ENCODE results near the gene TENM3.
A peak's percentile ranks its signal among the peaks of the same experiment; 100 is the strongest.

The TENM3 gene

GRCh38 chr4:182564724-182565369 is 321.6 kb downstream of the TENM3 start:
- no peak for DNase-seq (ENCODE audit: low spot score)

DNA sequence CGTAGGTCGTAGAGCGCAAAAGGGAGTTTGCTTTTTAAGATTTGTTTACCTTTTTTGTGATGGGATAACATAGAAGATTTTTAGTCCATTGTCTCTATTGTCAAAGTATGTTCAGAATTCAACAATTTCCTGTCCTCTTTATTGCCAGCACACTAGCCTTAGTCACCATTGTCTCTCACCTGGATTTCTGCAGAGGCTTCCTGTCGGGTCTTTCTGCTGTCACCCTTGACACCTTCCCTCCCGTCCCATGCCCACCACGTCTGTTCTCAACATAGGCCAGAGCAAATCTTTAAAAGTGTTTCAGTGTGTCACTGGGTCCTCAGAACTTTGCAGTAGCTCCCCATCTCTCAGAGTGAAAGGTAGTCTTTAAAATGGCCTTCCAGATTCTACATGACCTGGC is 323.9 kb downstream of the TENM3 start:
- no peak for DNase-seq (ENCODE audit: low spot score)

DNA sequence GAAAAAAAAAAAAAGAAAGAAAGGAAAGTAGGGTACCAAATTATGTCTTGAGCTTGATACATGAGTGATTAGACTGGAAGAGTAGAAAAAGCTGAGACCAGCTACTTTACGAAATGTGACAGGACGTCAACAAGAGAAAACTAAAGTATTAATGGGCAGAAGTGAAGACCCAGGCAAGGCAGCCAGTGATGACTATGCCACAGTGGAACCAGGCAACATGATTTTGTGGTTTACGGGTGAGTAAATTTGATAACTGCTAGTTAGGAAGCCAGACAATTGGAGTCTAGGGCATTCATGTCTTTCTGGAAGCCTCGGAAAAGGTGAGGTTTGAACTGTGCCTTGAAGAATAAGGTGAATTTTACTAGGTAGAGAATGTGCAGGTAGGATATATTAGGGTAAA is 326.4 kb downstream of the TENM3 start:
- DNase-seq (ENCODE audit: low spot score), result no peak

GRCh38 chr4:182574706-182575105 is 331.5 kb downstream of the TENM3 start:
- no peak for DNase-seq (ENCODE audit: low spot score)

GRCh38 chr4:182575225-182575624 is 332.0 kb downstream of the TENM3 start:
- DNase-seq (ENCODE audit: low spot score), result no peak

DNA sequence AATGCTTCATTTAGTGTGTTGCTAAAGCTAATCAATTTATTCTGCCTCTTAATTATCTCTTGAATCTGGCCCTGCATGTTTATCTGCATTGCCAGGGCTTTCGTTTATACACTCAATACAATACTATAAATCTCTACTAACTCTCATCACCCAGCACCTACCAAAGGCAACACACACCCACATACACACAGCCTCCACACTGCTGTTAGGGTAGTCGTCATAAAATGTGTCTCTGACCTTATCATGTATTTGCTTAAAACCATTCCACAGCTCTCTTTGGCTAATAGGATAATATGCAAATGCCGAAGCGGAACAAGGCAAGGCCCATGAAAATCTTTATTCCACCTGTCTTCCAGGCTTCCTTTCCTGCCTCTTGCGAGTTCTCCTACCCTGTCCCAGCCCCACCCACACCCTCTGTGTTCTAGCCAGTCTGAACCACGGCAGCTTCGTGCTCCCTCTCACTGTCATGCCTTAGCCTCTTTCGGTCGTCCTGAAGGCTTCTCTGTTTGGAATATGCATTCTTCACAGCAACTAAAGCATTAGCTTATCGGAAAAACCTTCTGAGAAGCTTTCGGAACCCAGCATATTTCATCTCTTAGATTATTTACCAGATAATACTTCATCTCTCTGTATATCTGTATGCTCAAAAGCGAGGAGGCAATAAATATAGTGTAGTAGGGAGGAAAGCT is 333.5 kb downstream of the TENM3 start:
- no peak for DNase-seq (ENCODE audit: low spot score)

DNA sequence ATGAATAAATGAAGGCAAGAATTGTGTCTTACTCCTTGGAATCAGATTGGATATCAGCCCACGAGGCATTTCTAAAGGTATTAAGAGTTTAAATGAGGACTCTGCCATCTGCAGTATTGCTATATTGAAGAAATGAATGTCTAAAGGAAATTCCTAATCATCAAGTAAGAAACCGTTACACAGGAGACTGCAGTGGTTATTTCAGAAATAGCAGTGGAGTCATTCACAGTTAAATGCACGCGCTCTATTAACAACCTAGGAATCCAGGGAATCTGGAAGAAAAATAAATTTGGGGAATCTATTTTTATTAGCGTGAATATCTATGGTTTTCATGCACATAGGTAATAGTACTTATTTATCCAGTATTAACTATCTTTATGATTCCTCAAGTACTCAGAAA is 334.2 kb downstream of the TENM3 start:
- DNase-seq (ENCODE audit: low spot score), result no peak

GRCh38 chr4:182578402-182578801 is 335.2 kb downstream of the TENM3 start:
- DNase-seq (ENCODE audit: low spot score), result peak; percentile 2

DNA sequence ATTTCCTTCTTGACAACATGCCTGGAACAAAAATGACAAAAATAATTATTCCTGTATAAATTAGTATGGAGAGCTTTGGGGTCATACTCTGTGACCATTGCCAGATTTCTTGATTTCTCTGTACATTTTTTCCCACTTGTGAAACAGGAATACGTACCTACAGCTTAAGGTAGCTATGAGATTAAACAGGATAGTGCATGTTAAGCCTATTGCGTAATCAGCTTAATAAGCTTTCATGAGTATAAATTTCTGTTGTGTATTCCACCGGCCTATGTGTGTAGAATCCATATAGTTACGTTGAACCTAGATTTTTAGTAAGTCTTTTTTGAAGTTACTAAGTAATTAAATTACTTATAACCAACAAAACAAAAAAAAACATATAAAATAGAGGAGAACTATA is 339.0 kb downstream of the TENM3 start:
- DNase-seq (ENCODE audit: low spot score), result no peak

- no peak for DNase-seq (ENCODE audit: low spot score)
Observed at GRCh38 chr4:182583703-182584415, 340.7 kb downstream of the TENM3 start.

DNA sequence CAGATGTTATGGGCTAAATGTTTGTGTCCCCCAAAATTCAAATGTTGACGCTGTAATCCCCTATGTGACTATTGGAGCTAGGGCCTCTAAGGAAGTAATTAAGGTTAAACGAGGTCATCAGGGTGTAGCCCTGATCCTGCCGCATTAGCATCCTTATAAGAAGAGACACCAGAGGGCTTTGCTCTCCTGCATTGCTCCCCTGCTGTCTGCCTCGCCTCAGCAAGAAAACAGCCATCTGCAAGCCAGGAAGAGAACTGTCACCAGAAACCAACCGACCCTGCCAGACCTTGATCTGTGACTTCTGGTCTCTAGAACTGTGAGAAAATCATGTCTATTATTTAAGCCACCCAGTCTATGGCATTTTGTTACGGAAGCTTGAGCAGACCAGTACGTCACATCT is 342.1 kb downstream of the TENM3 start:
- no peak for DNase-seq (ENCODE audit: low spot score)

GRCh38 chr4:182589100-182589499 is 345.9 kb downstream of the TENM3 start:
- DNase-seq (ENCODE audit: low spot score), result no peak

DNA sequence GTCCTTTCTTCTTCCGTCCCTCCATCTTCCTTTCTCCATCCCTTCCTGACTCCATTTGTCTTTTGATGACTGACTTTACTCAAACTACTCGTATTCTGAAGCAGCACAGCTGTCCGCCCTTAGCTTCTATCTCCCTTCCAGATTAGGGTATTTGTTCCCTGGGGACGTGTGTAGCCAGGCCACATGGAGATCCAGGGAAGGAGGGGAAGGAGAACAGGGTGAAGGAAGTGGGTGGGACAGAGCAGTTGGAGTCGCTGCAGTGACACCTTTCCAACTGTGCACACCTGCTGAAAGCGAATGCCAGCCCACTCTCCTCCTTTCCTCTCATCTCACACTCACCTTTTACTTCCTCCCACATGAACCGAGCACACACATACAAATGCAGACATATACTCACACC is 350.2 kb downstream of the TENM3 start:
- DNase-seq (ENCODE audit: low spot score), result no peak

DNA sequence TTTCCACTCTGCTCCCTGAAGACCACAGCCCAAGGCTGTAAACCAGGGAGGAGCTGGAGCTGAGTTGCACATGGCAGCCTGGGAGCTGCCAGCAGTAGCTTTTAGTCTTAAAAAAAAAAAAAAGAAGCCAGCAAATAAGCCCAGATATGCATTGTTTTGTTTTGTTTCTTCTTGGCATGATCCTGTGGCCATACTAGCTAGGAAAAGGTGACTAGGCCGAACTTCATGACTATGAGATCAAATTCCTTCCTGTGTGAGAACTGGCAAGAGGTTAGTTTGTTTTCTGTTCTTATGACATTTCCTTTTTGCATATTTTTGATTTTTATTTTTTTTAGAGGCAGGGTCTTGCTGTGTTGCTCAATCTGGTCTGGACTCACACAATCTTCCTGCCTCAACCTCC is 350.7 kb downstream of the TENM3 start:
- DNase-seq (ENCODE audit: low spot score), result no peak

DNA sequence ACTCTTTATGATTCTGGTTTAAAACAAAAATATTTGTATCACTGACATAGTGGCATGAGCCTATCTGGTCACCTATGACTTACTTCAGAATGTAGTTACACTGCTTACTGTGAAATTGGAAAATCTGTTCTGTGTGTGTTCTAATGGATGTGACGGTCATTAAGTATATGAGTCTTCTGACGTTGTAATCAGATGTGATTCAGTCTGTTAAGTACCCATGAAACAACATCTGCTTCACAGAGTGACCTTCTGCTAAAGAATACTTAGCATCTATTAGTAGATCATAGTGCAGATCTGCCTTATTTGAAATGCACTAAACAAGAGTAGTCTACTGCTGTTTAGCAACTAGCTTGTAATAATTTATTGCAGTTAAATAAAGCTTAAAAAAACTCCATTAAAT is 356.9 kb downstream of the TENM3 start:
- DNase-seq (ENCODE audit: low spot score), result no peak

DNA sequence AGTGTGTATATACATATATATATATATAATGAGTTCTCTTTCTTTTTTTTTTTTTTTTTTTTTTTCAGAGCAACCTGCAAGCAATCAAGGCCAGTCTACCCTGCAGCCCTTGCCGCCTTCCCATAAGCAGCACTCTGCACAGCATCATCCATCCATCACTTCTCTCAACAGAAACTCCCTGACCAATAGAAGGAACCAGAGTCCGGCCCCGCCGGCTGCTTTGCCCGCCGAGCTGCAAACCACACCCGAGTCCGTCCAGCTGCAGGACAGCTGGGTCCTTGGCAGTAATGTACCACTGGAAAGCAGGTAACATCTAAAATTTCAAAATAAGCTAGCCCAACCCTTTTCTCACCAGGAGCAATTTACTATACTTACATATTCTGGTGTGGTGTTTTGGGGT is 357.7 kb downstream of the TENM3 start:
- DNase-seq (ENCODE audit: low spot score), result no peak

DNA sequence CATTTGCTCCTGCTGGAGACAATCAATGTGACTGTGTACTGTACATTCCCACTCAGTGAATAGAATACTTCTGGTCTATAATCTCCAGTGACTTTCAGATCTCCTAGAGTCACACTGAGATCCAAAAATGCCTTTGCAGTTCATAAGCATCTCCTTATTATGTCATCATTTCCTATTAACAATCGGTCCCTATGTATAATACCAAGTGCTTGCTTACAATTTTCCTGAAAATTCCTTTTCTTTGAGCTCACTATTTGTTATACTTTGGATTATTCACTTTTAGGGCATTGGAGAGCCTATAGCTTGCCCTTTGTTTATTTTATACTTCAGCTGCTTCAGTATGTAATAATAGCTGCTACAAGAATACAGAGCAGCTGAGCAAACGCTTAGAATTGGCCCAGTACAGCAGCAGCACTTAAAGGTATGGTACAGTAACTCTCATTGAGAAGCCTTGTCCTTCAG is 361.0 kb downstream of the TENM3 start:
- DNase-seq (ENCODE audit: low spot score), result no peak

- no peak for DNase-seq (ENCODE audit: low spot score)
Observed at GRCh38 chr4:182604953-182605352, 361.8 kb downstream of the TENM3 start.

DNA sequence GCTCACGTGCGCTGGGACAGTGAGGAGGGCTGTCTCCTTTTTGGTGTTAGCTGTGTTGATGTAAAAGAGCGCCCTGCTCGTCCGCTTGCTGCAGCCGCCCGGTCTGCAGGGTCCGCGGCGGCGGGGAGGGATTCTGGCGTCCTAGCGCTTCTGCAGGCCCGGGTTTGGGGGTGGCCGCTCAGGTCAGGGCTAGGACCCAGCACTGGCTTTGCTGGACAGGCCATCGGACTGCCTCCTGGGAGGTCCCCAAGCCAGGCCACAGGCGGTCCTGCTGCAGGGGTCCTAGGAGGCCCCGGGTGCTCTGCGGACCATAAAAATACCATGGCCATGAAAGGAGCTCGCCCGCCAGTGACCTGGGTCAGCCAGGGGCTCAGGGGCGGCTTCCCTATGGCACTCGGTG is 365.3 kb downstream of the TENM3 start:
- DNase-seq (ENCODE audit: low spot score), result no peak

GRCh38 chr4:182616476-182616875 is 373.3 kb downstream of the TENM3 start:
- no peak for DNase-seq (ENCODE audit: low spot score)

- no peak for DNase-seq (ENCODE audit: low spot score)
Observed at GRCh38 chr4:182619660-182620059, 376.5 kb downstream of the TENM3 start.

DNA sequence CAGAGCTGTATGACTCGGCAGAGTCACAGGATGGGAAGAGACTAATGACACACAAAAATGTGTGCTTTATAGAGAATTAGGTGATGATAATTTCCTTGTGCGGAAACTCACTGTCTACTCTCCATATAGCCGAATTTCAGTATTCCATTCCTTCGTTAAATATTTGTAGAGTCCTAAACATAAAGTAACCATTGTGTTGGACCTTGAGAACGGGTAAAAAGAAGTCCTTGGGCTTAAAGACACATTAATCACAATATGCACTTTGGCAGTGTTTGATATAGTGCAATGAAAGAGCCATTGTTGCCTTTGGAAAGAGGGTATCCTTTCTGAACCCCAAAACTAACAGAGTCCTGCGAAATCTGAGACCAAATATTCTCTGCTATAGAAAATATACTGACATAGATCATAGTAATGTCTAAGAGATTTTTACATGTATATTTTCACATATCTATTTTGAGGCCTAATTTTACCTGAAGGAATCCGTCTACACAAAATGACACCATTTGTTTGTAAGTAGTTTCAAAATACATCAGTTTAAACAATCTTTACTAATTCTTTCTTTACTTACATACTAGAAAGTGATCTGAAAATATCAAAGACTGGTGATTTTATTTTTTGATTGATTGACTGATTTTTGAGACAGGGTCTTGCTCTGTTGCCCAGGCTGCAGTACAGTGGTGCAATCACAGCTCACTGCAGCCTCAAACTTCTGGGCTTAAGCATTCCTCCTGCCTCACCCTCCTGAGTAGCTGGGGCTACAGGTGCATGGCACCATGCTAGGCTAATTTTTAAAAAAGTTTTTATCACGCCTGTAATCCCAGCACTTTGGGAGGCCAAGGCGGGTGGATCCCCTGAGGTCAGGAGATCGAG is 377.1 kb downstream of the TENM3 start:
- DNase-seq (ENCODE audit: low spot score), result no peak
